ENCODE results near the gene HOXC12.

HOXC12 gene

DNA sequence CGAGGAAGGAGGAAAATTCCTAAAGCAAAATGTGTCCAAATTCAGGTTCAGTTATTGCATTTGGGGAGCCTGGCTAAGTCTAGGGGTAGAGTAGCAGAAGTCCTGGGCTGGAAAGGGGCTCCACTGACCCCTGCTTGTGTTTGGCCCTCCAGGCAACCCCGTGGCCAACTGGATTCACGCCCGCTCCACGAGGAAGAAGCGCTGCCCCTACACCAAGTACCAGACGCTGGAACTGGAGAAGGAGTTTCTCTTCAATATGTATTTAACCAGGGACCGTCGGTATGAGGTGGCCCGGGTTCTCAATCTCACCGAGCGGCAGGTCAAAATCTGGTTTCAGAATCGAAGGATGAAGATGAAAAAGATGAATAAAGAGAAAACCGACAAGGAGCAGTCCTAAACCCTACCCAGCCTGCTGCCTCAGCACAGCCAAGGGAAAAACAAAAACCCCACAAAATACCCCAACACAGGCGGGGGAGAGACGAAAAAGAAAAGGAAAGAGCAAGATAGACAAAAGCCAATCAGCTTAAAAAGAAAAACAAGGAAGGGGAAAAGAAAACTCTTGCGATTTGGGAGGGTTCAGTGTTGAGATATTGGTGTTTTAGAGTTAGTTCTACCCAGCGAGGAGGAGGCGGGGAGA is 47.7 kb downstream of the HOXC12 start:
- no peak overlapping the region for H3K4me3 ChIP-seq (ENCODE audit: low read depth, low read length)
- no peak for DNase-seq (ENCODE audit: low read depth)
- TF ChIP-seq, protein P1, sequence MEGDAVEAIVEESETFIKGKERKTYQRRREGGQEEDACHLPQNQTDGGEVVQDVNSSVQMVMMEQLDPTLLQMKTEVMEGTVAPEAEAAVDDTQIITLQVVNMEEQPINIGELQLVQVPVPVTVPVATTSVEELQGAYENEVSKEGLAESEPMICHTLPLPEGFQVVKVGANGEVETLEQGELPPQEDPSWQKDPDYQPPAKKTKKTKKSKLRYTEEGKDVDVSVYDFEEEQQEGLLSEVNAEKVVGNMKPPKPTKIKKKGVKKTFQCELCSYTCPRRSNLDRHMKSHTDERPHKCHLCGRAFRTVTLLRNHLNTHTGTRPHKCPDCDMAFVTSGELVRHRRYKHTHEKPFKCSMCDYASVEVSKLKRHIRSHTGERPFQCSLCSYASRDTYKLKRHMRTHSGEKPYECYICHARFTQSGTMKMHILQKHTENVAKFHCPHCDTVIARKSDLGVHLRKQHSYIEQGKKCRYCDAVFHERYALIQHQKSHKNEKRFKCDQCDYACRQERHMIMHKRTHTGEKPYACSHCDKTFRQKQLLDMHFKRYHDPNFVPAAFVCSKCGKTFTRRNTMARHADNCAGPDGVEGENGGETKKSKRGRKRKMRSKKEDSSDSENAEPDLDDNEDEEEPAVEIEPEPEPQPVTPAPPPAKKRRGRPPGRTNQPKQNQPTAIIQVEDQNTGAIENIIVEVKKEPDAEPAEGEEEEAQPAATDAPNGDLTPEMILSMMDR (conservative IDR thresholded peaks at IDR 0.05; ENCODE audit: low read depth, low read length): no peak

GRCh38 chr12:54002915-54003389 is 48.2 kb downstream of the HOXC12 start:
- DNase-seq (ENCODE audit: low read depth): no peak
- no peak overlapping the region for H3K4me3 ChIP-seq (ENCODE audit: low read depth, low read length)
- TF ChIP-seq, protein P1 (conservative IDR thresholded peaks at IDR 0.05; ENCODE audit: low read depth, low read length): no peak

DNA sequence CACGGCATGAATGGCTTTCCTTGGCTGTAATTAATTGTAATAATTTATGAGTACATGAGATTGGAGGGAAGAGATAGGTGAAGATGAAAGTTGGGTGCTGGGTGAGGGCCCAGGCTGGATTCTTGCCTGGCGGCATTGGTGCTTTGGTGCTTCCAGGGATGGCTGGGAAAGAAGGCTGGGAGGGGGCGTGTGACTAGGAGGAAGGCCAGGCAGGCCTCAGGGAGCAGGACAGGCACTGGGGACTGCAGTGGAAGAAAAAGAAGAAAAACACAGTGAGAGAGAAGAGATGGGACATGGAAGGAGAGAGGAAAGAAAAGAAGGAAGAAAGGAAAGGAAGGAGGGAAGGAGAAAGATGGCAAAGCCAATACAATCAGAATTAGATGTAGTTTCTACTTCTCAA is 48.9 kb downstream of the HOXC12 start:
- TF ChIP-seq, protein P1 (conservative IDR thresholded peaks at IDR 0.05; ENCODE audit: low read depth, low read length): no peak
- H3K4me3 ChIP-seq (ENCODE audit: low read depth, low read length): no peak overlapping the region
- DNase-seq (ENCODE audit: low read depth): no peak

- no peak overlapping the region for H3K4me3 ChIP-seq (ENCODE audit: low read depth, low read length)
- no peak for DNase-seq (ENCODE audit: low read depth)
- TF ChIP-seq, protein P1 (conservative IDR thresholded peaks at IDR 0.05; ENCODE audit: low read depth, low read length): no peak
These were observed 49.5 kb downstream of the HOXC12 start for GRCh38 chr12:54004063-54004840.

- no peak for DNase-seq (ENCODE audit: low read depth)
- H3K4me3 ChIP-seq (ENCODE audit: low read depth, low read length): no peak overlapping the region
- TF ChIP-seq, protein P1 (conservative IDR thresholded peaks at IDR 0.05; ENCODE audit: low read depth, low read length): no peak
These were observed 50.3 kb downstream of the HOXC12 start for GRCh38 chr12:54004841-54005530.

DNA sequence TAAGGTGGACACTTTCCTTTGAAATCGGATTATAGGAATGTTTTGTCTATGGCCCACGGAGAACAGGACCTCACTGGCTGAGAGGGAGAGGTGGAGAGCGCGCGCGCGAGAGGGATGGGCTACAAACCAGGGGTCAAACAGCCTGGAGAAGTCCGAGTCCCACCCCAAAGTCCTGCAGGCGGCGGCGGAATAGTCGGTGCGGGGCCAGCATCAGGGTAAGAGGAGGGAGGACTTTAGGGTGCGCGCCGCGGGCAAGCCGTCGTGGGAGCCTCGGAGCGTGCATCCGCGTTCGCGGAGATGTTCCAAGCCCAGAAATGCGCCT is 50.8 kb downstream of the HOXC12 start:
- TF ChIP-seq, protein P1 (conservative IDR thresholded peaks at IDR 0.05; ENCODE audit: low read depth, low read length): no peak
- no peak for DNase-seq (ENCODE audit: low read depth)
- no peak overlapping the region for H3K4me3 ChIP-seq (ENCODE audit: low read depth, low read length)

Measured in choroid plexus epithelial cell (primary cell).